H1 (cell line): ENCODE data around the gene ARL5C. TPM values are rescaled to one million over a fixed set of nuclear protein-coding genes. Genes with fewer than 3 reads are reported as not detected.
A peak's percentile ranks its signal among the peaks of the same experiment; 100 is the strongest.

ENCODE experiments used
- CTCF ChIA-PET: fragments of 300-600 bp; sonication (Branson Sonifier 250); formaldehyde crosslinking; loops from one replicate; lab custom pipeline; 2021; ENCODE audit not compliant: partially characterized antibody; lab: Charles Lee
- POLR2A ChIA-PET: fragments of 300-600 bp; sonication (Branson Sonifier 250); formaldehyde crosslinking; loops from one replicate; lab custom pipeline; 2021; ENCODE audit warnings: inconsistent platforms; ENCODE audit not compliant: partially characterized antibody; lab: Charles Lee
- DNase-seq, 2 experiments: peaks; one replicate each; pipeline versions ENCODE4 v3.0.0 to v3.0.0-alpha.2; 2010 to 2022; ENCODE audit warnings: low spot score in 2 of 2, low read depth in 1 of 2, mixed read lengths in 1 of 2
- FAIRE-seq: peaks from 2 replicates; lab custom pipeline; 2011; peaks lifted over from hg19 to GRCh38; lab: Jason Lieb, UNC
- H2AFZ ChIP-seq: 2 replicates; pipeline ENCODE4 v1.8.1; 2012; ENCODE audit warnings: low read length, inconsistent platforms
- H2AK5ac ChIP-seq: 2 replicates; pipeline ENCODE4 v1.6.1; 2013; ENCODE audit warnings: low read depth, low read length
- H2BK120ac ChIP-seq: replicated peaks from 2 replicates; pipeline ENCODE3; 2013; ENCODE audit warnings: low read depth, low read length, inconsistent platforms
- H2BK12ac ChIP-seq: 2 replicates; pipeline ENCODE4 v1.6.1; 2013; ENCODE audit warnings: low read depth, low read length
- H2BK15ac ChIP-seq: 2 replicates; pipeline ENCODE4 v1.6.1; 2013; ENCODE audit warnings: low read length
- H2BK20ac ChIP-seq: 2 replicates; pipeline ENCODE4 v1.6.1; 2013; ENCODE audit warnings: low read length
- H2BK5ac ChIP-seq: 2 replicates; pipeline ENCODE4 v1.6.1; 2013; ENCODE audit warnings: low read depth, low read length
- H3K14ac ChIP-seq: 2 replicates; pipeline ENCODE4 v1.6.1; 2013; ENCODE audit warnings: inconsistent platforms; ENCODE audit not compliant: insufficient read length
- H3K18ac ChIP-seq: 2 replicates; pipeline ENCODE4 v1.6.1; 2013; ENCODE audit warnings: low read length; ENCODE audit errors: extremely low read depth
- H3K23ac ChIP-seq: 2 replicates; pipeline ENCODE4 v1.6.1; 2013; ENCODE audit warnings: inconsistent platforms; ENCODE audit not compliant: insufficient read length
- H3K23me2 ChIP-seq: 2 replicates; pipeline ENCODE4 v1.6.1; 2013; ENCODE audit warnings: low read depth, low read length
- H3K27ac ChIP-seq: 2 replicates; pipeline ENCODE4 v1.6.1; 2011; ENCODE audit warnings: low read depth, low read length, inconsistent platforms
- H3K27me3 ChIP-seq, 4 experiments: replicated peaks in 1 of 4; 1 replicate in 1 of 4; 2 replicates in 3 of 4; pipeline versions ENCODE4 v1.6.1 to v1.8.1; 2011 to 2013; ENCODE audit warnings: low read length in 3 of 4, mild to moderate bottlenecking in 3 of 4, inconsistent platforms in 2 of 4, mixed read lengths in 2 of 4, moderate library complexity in 1 of 4; ENCODE audit not compliant: control insufficient read depth in 3 of 4, insufficient read depth in 3 of 4; ENCODE audit errors: extremely low read depth in 1 of 4
- H3K36me3 ChIP-seq, 4 experiments: 2 replicates each; pipeline versions ENCODE4 v1.6.1 to v1.8.1; 2011 to 2013; ENCODE audit warnings: mild to moderate bottlenecking in 4 of 4, low read length in 3 of 4, moderate library complexity in 2 of 4, control low read depth in 1 of 4, inconsistent platforms in 1 of 4; ENCODE audit not compliant: insufficient read depth in 4 of 4, control insufficient read depth in 2 of 4
- H3K4ac ChIP-seq: replicated peaks from 2 replicates; pipeline ENCODE3; 2013; ENCODE audit warnings: low read length, low read depth, mixed read lengths, inconsistent platforms; ENCODE audit not compliant: insufficient read length
- H3K4me1 ChIP-seq, 4 experiments: replicated peaks in 1 of 4; 1 replicate in 1 of 4; 2 replicates in 3 of 4; pipeline versions ENCODE4 v1.6.1 to v1.8.1; 2011 to 2013; ENCODE audit warnings: low read length in 3 of 4, inconsistent platforms in 2 of 4, mixed read lengths in 1 of 4; ENCODE audit not compliant: insufficient read depth in 4 of 4, control insufficient read depth in 3 of 4
- H3K4me2 ChIP-seq, 2 experiments: 2 replicates each; pipeline versions ENCODE4 v1.6.1 to v1.8.1; 2011 to 2013; ENCODE audit warnings: low read depth in 2 of 2, low read length in 2 of 2, control low read depth in 1 of 2, inconsistent platforms in 1 of 2, mild to moderate bottlenecking in 1 of 2; ENCODE audit not compliant: insufficient read depth in 1 of 2
- H3K4me3 ChIP-seq, 4 experiments: fragments of 200-600, 300-600 bp in 1 of 4; sonication (generic), shearing (Covaris generic), sonication (Bioruptor Twin) in 1 of 4; 2 replicates each; pipeline versions ENCODE4 v1.5.1 to v1.8.1; 2011 to 2016; ENCODE audit warnings: low read length in 4 of 4, low read depth in 3 of 4, control low read depth in 2 of 4, inconsistent platforms in 2 of 4, mild to moderate bottlenecking in 2 of 4, mixed read lengths in 1 of 4, moderate library complexity in 1 of 4; ENCODE audit not compliant: insufficient read depth in 2 of 4; ENCODE audit errors: extremely low read depth in 1 of 4
- H3K56ac ChIP-seq: replicated peaks from 2 replicates; pipeline ENCODE3; 2013; ENCODE audit warnings: low read depth, mild to moderate bottlenecking, mixed read lengths, low read length, inconsistent platforms; ENCODE audit not compliant: insufficient read length
- H3K79me1 ChIP-seq: 2 replicates; pipeline ENCODE4 v1.6.1; 2013; ENCODE audit warnings: low read depth, low read length, control low read depth
- H3K79me2 ChIP-seq, 2 experiments: 2 replicates each; pipeline versions ENCODE4 v1.6.1 to v1.8.1; 2012 to 2013; ENCODE audit warnings: low read length in 2 of 2, mild to moderate bottlenecking in 2 of 2, inconsistent platforms in 1 of 2; ENCODE audit not compliant: insufficient read depth in 2 of 2, control insufficient read depth in 1 of 2
- H3K9ac ChIP-seq, 4 experiments: replicated peaks in 1 of 4; 1 replicate in 1 of 4; 2 replicates in 3 of 4; pipeline versions ENCODE4 v1.6.1 to v1.8.1; 2011 to 2013; ENCODE audit warnings: low read depth in 3 of 4, low read length in 3 of 4, control low read depth in 2 of 4, mild to moderate bottlenecking in 2 of 4, moderate library complexity in 2 of 4, inconsistent platforms in 1 of 4; ENCODE audit errors: extremely low read depth in 1 of 4
- H3K9me3 ChIP-seq, 2 experiments: 2 replicates each; pipeline versions ENCODE4 v1.6.1 to v1.8.1; 2012 to 2013; ENCODE audit warnings: mild to moderate bottlenecking in 2 of 2, moderate library complexity in 2 of 2, control low read depth in 1 of 2, inconsistent platforms in 1 of 2, low read depth in 1 of 2, low read length in 1 of 2, mixed read lengths in 1 of 2; ENCODE audit not compliant: insufficient read depth in 2 of 2
- H4K20me1 ChIP-seq, 2 experiments: replicated peaks in 1 of 2; 2 replicates each; pipeline versions ENCODE3 to v1.8.1; 2011 to 2013; ENCODE audit warnings: inconsistent platforms in 2 of 2, low read length in 2 of 2, mild to moderate bottlenecking in 1 of 2; ENCODE audit not compliant: insufficient read depth in 2 of 2, control insufficient read depth in 1 of 2
- H4K5ac ChIP-seq: 2 replicates; pipeline ENCODE4 v1.6.1; 2013; ENCODE audit warnings: low read length, low read depth, mixed read lengths, inconsistent platforms; ENCODE audit not compliant: insufficient read length
- H4K8ac ChIP-seq: 2 replicates; pipeline ENCODE4 v1.8.0; 2013; ENCODE audit warnings: mild to moderate bottlenecking, moderate library complexity, low read length, inconsistent platforms; ENCODE audit not compliant: insufficient read depth; ENCODE audit errors: extremely low read depth
- H4K91ac ChIP-seq: replicated peaks from 2 replicates; pipeline ENCODE3; 2013; ENCODE audit warnings: low read length, mixed read lengths, inconsistent platforms; ENCODE audit not compliant: insufficient read length
- POLR2A ChIP-seq, 2 experiments: IDR thresholded peaks; 1 replicate in 1 of 2; 2 replicates in 1 of 2; pipeline ENCODE4 v1.6.1; 2011; ENCODE audit warnings: low read depth in 2 of 2, low read length in 2 of 2, mild to moderate bottlenecking in 2 of 2; ENCODE audit errors: control extremely low read depth in 1 of 2
- RAD21 ChIP-seq, 2 experiments: IDR thresholded peaks in 1 of 2; conservative IDR thresholded peaks in 1 of 2; 2 replicates each; pipeline ENCODE4 v1.6.1; 2011; ENCODE audit warnings: low read depth in 2 of 2, low read length in 2 of 2, improper control_type of control experiment in 1 of 2, inconsistent platforms in 1 of 2, mild to moderate bottlenecking in 1 of 2, moderate library complexity in 1 of 2
- WGBS, 2 experiments: shearing (Covaris generic) in 1 of 2; methylation state at CpG; one replicate each; pipeline versions ENCODE4 v1.1.6 to v1.1.7; 2013 to 2015; ENCODE audit warnings: low lambda C conversion rate in 2 of 2, mixed read lengths in 2 of 2, inconsistent platforms in 1 of 2, low coverage in 1 of 2, missing lambda C conversion rate in 1 of 2; ENCODE audit not compliant: insufficient replicate concordance in 2 of 2, insufficient coverage in 1 of 2, insufficient read length in 1 of 2; ENCODE audit errors: extremely low coverage in 1 of 2, missing lambda C conversion rate in 1 of 2; 5-methylcytosine and 5-hydroxymethylcytosine counted together
- polyA plus RNA-seq, 7 experiments: library from polyadenylated mRNA; depleted of rRNA in 3 of 7; stranded (reverse) in 5 of 7; unstranded in 2 of 7; fragments of >200 nt in 5 of 7; fragments of 200-250 nt in 2 of 7; gene quantifications; 1 replicate in 5 of 7; 2 replicates in 1 of 7; 4 replicates in 1 of 7; pipeline versions ENCODE4 v1.2.1 to v1.2.3, GENCODE V29; 2011 to 2013; ENCODE audit warnings: missing spikeins in 2 of 7, mixed read lengths in 2 of 7
- total RNA-seq: library from RNA; stranded (reverse); fragmentation: NEBNext Ultra II Directional; extraction: Animal tissue kit (Norgen Biotek cat#: 25700); gene quantifications from 2 replicates; pipeline ENCODE4 v1.2.1, GENCODE V29; 2021

ARL5C gene
- total and polyA plus RNA-seq, 2 of the 8 experiments (the other 6 are each of a cell fraction or from before 2014, with no cell fraction given) = not detected

GRCh38 chr17:39193346-39193745 lies 27.4 kb upstream of the ARL5C start:
- no peak overlapping the region for H4K91ac ChIP-seq
- H2BK15ac ChIP-seq = no peak overlapping the region
- H2BK12ac ChIP-seq = 0 out of 2 replicates have a peak overlapping the region, but pooled peaks have one; percentile 87
- H2BK120ac ChIP-seq = no peak overlapping the region
- H3K23me2 ChIP-seq = peaks cover 6% of the 10 kb centered on the region; the same call in 1 of the 2 replicates
- no peak overlapping the region for H3K14ac ChIP-seq
- no peak for TF ChIP-seq RAD21 (IDR thresholded peaks at IDR 0.05 in 1 of 2, conservative IDR thresholded peaks at IDR 0.05 in 1 of 2; ENCODE audit: low read depth in 2 of 2, low read length in 2 of 2)
- TF ChIP-seq POLR2A (IDR thresholded peaks at IDR 0.05; ENCODE audit: control extremely low read depth in 1 of 2, low read depth in 2 of 2, low read length in 2 of 2) = no peak
- no peak overlapping the region for H2BK20ac ChIP-seq
- no peak overlapping the region for H3K9ac ChIP-seq
- H2AFZ ChIP-seq = no peak overlapping the region
- H3K9me3 ChIP-seq = no peaks in the 10 kb centered on the region
- peaks cover 19% of the 10 kb centered on the region for H3K79me1 ChIP-seq
- H4K8ac ChIP-seq = peak overlapping the region; percentile 23; the same call in 1 of the 2 replicates
- no peak overlapping the region for H3K27ac ChIP-seq
- ChIA-PET CTCF (interaction anchor here (1.0 to 3.8 kb wide), 8 partner anchors 22 to 330 kb away, joined by 3 to 22 read pairs (median 4); no protein-coding TSS in a partner anchor), POLR2A (interaction anchor here (1.1 to 5.9 kb wide), 2 partner anchors 12 to 51 kb away, joined by 3 to 51 read pairs; no protein-coding TSS in a partner anchor)
- no peak overlapping the region; a peak in 1 of 8 replicates for H3K4me3 ChIP-seq
- no peak overlapping the region for H3K23ac ChIP-seq
- H4K5ac ChIP-seq = no peak overlapping the region
- FAIRE-seq = no peak
- H2BK5ac ChIP-seq = peak overlapping the region; percentile 80
- H3K56ac ChIP-seq = no peak overlapping the region
- DNase-seq = no peak
- H2AK5ac ChIP-seq = peak overlapping the region; percentile 60; the same call in 1 of the 2 replicates
- H3K18ac ChIP-seq = no peak overlapping the region
- no peak overlapping the region for H3K4ac ChIP-seq
- 90% methylated on average over 7 of the region's 10 CpGs; no CpG with 5 or more reads in 1 of the 2 experiments for WGBS, 2 experiments
- H3K36me3 ChIP-seq = peaks cover 5 to 38% (median 20%) of the 10 kb centered on the region in 4 experiments; a peak in 7 of 8 replicates
- H3K4me2 ChIP-seq = no peak overlapping the region
- peaks cover 2 to 27% of the 10 kb centered on the region in 2 experiments for H4K20me1 ChIP-seq
- H3K4me1 ChIP-seq = peaks cover 3 to 27% (median 22%) of the 10 kb centered on the region in 4 experiments
- H3K27me3 ChIP-seq = no peaks in the 10 kb centered on the region
- H3K79me2 ChIP-seq = peaks cover 0 to 34% of the 10 kb centered on the region in 2 experiments; a peak in 1 of 4 replicates
